MM.1S (cell line): ENCODE measurements around the gene PSMD3.

Experiments
- DNase-seq: peaks from one replicate; pipeline ENCODE4 v3.0.0-alpha.2; 2015
- H2AFZ ChIP-seq: fragments of 300-600 bp; sonication (generic); 2 replicates; pipeline ENCODE4 v1.6.0; 2016; ENCODE audit warnings: antibody characterized with exemption, low read length
- H3F3A ChIP-seq: fragments of 300-600 bp; sonication (generic); 2 replicates; pipeline ENCODE4 v1.6.1; 2016; ENCODE audit warnings: mild to moderate bottlenecking, antibody characterized with exemption, low read length, moderate library complexity, mixed read lengths; ENCODE audit not compliant: insufficient read depth
- H3K27ac ChIP-seq: fragments of 300-600 bp; sonication (generic); 2 replicates; pipeline ENCODE4 v1.5.1; 2016; ENCODE audit warnings: mild to moderate bottlenecking, low read length
- H3K27me3 ChIP-seq: fragments of 300-600 bp; sonication (generic); replicated peaks from 2 replicates; pipeline ENCODE4 v1.6.0; 2016; ENCODE audit warnings: low read length; ENCODE audit not compliant: insufficient read depth
- H3K36me3 ChIP-seq: fragments of 300-600 bp; sonication (generic); replicated peaks from 2 replicates; pipeline ENCODE4 v1.6.1; 2016; ENCODE audit warnings: mild to moderate bottlenecking, low read length, mixed read lengths; ENCODE audit not compliant: insufficient read depth
- H3K4me1 ChIP-seq: fragments of 300-600 bp; sonication (generic); 2 replicates; pipeline ENCODE4 v1.6.1; 2016; ENCODE audit warnings: low read length, mixed read lengths
- H3K4me2 ChIP-seq: fragments of 300-600 bp; sonication (generic); 2 replicates; pipeline ENCODE4 v1.6.0; 2016; ENCODE audit warnings: low read depth, low read length
- H3K4me3 ChIP-seq: fragments of 300-600 bp; sonication (generic); 2 replicates; pipeline ENCODE4 v1.5.1; 2016; ENCODE audit warnings: low read length, mixed read lengths
- H3K79me2 ChIP-seq: fragments of 300-600 bp; sonication (generic); 2 replicates; pipeline ENCODE4 v1.6.1; 2016; ENCODE audit warnings: mixed run types, low read length, mixed read lengths
- H3K9ac ChIP-seq: fragments of 300-600 bp; sonication (generic); 2 replicates; pipeline ENCODE4 v1.6.1; 2016; ENCODE audit warnings: low read length, mixed read lengths
- H3K9me2 ChIP-seq: fragments of 300-600 bp; sonication (generic); replicated peaks from 2 replicates; pipeline ENCODE4 v1.6.1; 2016; ENCODE audit warnings: mild to moderate bottlenecking, low read length, mixed read lengths; ENCODE audit not compliant: insufficient read depth
- H3K9me3 ChIP-seq: fragments of 300-600 bp; sonication (generic); replicated peaks from 2 replicates; pipeline ENCODE4 v1.6.1; 2016; ENCODE audit warnings: mild to moderate bottlenecking, low read length, mixed read lengths; ENCODE audit not compliant: insufficient read depth
- H4K20me1 ChIP-seq: fragments of 300-600 bp; sonication (generic); 2 replicates; pipeline ENCODE4 v1.6.1; 2016; ENCODE audit warnings: mild to moderate bottlenecking, low read length, moderate library complexity, mixed read lengths; ENCODE audit not compliant: insufficient read depth
- CTCF ChIP-seq: fragments of 300-600 bp; sonication (generic); IDR thresholded peaks from 2 replicates; pipeline ENCODE4 v1.5.1; 2016; ENCODE audit warnings: antibody characterized with exemption, low read length, mixed read lengths
- EZH2 ChIP-seq: fragments of 300-600 bp; sonication (generic); optimal IDR thresholded peaks from 2 replicates; pipeline ENCODE3; 2017; ENCODE audit warnings: low read depth, mild to moderate bottlenecking, antibody characterized with exemption, low read length, mixed read lengths
- EZH2phosphoT487 ChIP-seq: fragments of 300-600 bp; sonication (generic); IDR thresholded peaks from 2 replicates; pipeline ENCODE4 v1.6.1; 2018; ENCODE audit warnings: antibody characterized with exemption, low read length

PSMD3 gene

GRCh38 chr17:39950871-39951348 is 29.7 kb upstream of the PSMD3 start:
- Histone ChIP-seq H3K79me2 (no peaks in the 10 kb centered on the region), H3F3A (no peaks in the 10 kb centered on the region), H3K4me1 (peaks cover 11% of the 10 kb centered on the region), H3K9me3 (no peaks in the 10 kb centered on the region), H3K27me3 (0 out of 2 replicates have a peak, but pooled peaks cover 4% of the 10 kb centered on the region), H3K4me2 (no peak overlapping the region), H3K9me2 (no peaks in the 10 kb centered on the region), H3K4me3 (no peak overlapping the region), H2AFZ (no peak overlapping the region), H3K27ac (no peak overlapping the region), H3K36me3 (no peaks in the 10 kb centered on the region), H4K20me1 (no peaks in the 10 kb centered on the region), H3K9ac (no peak overlapping the region)
- no peak for TF ChIP-seq EZH2
- TF ChIP-seq EZH2phosphoT487: no peak
- TF ChIP-seq CTCF: no peak
- no peak for DNase-seq

- no peaks in the 10 kb centered on the region for H3K9me2 ChIP-seq
- peak overlapping the region; percentile 53 for H3K4me3 ChIP-seq
- H3F3A ChIP-seq: no peaks in the 10 kb centered on the region
- H3K27ac ChIP-seq: no peak overlapping the region
- no peak for DNase-seq
- 0 out of 2 replicates have a peak, but pooled peaks cover 4% of the 10 kb centered on the region for H3K27me3 ChIP-seq
- H4K20me1 ChIP-seq: no peaks in the 10 kb centered on the region
- H3K4me1 ChIP-seq: peaks cover 11% of the 10 kb centered on the region
- peak overlapping the region; percentile 31; the same call in 1 of the 2 replicates for H3K9ac ChIP-seq
- H2AFZ ChIP-seq: peak overlapping the region; percentile 55; the same call in 1 of the 2 replicates
- no peaks in the 10 kb centered on the region for H3K36me3 ChIP-seq
- H3K9me3 ChIP-seq: no peaks in the 10 kb centered on the region
- no peaks in the 10 kb centered on the region for H3K79me2 ChIP-seq
- peak overlapping the region; percentile 92 for H3K4me2 ChIP-seq
- TF ChIP-seq EZH2 (no peak), EZH2phosphoT487 (no peak), CTCF (no peak)
These were observed 28.5 kb upstream of the PSMD3 start for GRCh38 chr17:39951924-39952679.

GRCh38 chr17:39952680-39953470 is 27.7 kb upstream of the PSMD3 start:
- Histone ChIP-seq H3K27me3 (0 out of 2 replicates have a peak, but pooled peaks cover 4% of the 10 kb centered on the region), H3K4me2 (peak overlapping the region; percentile 95), H3K27ac (no peak overlapping the region), H3K79me2 (no peaks in the 10 kb centered on the region), H3K9me2 (no peaks in the 10 kb centered on the region), H2AFZ (peak overlapping the region; percentile 96), H3K9me3 (no peaks in the 10 kb centered on the region), H3K4me1 (peaks cover 11% of the 10 kb centered on the region), H4K20me1 (no peaks in the 10 kb centered on the region), H3F3A (no peaks in the 10 kb centered on the region), H3K4me3 (peak overlapping the region; percentile 62), H3K9ac (peak overlapping the region; percentile 51; the same call in 1 of the 2 replicates), H3K36me3 (no peaks in the 10 kb centered on the region)
- TF ChIP-seq CTCF (no peak), EZH2phosphoT487 (no peak), EZH2 (no peak)
- peak; percentile 94 for DNase-seq
